ENCODE measurements around the gene INS.
"Not testable (repeated sequence)": the region's sequence is repeated elsewhere in the genome, so short reads cannot be mapped to it uniquely, and the experiment has no call there.

Gene INS

DNA sequence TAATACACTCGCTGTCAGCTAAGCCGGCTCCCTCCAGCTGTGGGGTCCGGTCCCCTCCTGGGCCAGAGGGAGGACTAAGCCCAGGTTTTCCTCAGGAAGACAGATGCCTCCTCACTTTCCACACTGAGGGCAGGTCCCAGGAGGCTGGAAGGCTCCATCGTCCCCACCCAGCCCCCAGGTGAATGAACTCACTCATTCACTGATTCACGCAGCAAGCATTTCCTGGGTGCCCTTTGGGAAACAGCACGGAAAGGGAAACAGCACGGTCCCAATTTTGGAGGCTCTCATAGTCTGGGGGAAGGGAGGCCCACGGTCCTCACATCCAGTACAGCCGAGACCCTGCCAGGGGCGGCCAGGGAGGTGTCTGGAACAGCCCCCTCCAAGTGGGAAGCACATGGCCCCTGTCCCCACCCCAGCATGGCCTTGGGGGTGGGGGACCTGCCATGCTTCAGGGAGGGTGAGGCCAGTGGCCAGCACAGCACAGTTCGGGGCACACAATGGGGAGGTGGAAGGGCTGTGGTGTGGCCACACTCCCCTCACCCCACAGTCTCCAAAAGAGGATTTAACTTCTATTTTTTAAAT is 19.9 kb upstream of the INS start:
- no peak for DNase-seq

DNA sequence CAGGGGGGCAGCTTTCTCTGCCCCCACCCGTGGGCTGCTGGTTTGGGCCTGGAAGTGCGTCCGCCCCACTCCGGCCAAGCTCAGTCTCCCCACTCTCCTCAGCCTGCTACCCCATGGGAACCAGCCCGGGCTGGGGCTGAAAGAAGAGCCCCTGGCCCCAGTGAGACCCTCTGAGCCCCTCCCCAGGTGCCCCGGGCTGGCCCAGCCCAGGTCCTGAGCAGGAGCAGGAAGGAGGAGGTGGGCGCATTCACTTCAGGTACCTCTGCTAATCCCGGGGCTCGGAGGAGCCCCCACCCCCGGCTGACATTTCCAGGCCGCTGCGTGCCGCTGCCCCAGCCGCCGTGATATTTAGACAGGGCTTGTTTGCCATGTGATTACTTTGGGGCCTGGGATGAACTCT is 19.3 kb upstream of the INS start:
- no peak for DNase-seq

DNA sequence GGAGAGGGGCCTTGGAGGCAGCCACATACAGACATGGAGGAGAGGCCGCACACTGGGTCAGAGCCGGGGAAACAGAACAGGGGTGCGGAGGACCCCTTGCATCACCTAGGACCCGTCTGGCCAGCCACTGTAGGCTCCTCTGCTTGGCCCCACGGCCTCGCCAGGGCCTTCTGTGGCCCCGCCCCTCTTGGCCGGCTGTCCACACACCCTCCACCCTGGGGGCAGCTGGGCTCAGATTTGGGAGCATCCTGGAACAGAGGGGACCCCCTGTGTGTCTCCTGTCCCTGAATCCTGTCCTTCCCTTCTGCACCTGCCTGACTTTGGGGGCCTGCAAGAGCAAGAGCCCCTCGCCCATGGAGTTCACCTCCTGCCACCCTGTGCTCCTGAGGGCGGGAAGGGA is 18.5 kb upstream of the INS start:
- DNase-seq, result no peak

DNA sequence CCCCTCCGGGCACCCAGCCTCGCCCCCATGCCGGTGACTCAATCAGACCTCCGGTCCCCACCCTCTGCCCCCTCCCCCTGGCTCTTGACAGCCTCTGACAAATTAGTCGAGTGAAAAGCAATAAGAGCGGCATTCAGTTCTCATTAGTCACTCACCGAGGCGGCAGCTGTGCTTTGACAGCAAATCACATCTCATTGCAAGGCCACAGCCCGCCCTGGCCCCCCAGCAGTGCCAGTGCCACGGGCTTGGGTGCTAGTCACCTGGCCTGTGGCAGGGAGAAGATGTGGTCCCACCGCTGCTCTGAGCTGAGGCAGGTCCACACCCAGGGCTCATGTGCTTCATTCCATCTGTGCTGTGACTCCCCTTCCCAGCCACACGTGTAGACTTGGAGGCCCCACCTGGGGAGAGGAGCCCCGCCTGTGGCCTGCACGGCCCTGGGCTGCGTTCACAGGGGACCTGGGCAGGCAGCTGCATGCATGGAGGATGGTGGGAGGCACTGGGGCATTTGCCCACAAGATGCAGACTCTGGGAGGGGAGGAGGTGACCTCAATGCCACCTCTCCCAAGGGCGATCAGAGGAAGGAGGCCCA is 18.0 kb upstream of the INS start:
- no peak for DNase-seq

DNA sequence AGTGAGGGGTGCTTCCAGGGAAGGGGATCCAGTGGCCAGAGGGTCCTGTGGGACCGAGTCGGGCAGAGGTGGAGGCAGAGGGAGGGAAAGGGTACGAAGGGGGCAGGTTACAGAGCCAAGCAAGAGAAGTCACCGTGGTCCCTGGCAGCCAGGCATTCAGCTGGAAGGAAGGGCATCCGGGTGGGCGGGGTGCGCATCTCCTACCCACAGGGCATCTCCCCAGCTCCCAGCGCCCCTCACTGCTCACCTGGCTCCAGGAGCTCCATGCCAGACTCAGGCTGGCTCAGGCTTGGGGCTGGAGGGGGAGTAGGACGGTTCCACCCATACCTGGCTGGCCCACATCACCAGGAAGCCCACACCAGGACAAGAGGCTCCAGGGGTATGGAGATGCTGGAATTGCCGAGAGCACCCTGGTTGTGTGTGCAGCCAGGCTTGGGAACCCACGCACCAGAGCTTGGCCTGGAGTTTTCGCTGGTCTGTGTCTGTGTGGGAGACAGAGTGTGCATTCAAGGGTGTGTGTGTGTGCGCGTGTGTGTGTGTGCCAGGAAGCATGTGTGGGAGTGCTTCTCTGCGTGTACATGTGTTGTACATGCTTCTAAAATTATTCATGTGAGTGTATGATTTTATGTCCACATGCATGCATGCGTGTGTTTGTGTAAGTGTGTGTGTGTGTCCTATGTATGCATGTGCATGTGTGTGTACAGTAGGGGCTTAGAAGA is 17.2 kb upstream of the INS start:
- not testable (repeated sequence) for DNase-seq

DNA sequence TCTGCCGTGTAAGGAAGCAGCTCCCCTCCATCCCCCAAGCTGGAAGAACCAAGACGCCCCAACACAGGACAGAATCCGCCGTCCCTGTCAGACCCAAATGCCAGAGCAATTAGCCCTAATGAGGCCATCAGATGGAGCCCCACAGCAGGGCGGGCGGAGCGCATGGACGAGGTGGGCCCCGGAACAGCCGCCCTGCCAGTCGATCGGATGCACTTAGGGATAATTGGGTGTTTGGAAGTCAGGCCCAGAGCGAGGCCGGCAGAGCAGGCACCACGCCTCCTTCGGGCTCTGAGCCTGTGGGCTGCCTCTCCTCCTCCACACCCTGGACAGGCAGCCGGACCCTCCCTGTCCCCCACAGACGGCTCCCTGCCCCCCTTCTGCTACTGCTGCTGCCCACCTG is 16.1 kb upstream of the INS start:
- no peak for DNase-seq

DNA sequence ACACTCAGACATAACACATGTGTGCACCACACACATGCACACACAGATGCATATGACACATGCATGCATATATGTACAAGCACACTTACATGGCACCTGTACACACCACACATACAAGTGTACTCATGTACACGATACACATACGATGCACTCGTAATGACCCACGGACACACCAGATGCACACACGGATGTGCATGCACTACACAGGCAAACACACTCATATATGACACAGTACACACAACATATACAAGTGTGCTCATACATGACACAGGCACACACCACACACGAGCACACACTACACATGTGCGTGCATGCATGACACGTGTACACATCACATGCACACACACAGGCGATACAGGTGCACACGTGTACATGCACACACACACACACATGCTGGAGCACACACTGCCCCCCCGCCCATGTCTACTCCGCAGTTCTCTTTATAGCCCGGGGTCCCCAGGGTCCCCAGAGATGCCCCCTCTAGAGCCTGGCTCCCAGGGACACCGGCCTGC is 15.4 kb upstream of the INS start:
- DNase-seq, result no peak

DNA sequence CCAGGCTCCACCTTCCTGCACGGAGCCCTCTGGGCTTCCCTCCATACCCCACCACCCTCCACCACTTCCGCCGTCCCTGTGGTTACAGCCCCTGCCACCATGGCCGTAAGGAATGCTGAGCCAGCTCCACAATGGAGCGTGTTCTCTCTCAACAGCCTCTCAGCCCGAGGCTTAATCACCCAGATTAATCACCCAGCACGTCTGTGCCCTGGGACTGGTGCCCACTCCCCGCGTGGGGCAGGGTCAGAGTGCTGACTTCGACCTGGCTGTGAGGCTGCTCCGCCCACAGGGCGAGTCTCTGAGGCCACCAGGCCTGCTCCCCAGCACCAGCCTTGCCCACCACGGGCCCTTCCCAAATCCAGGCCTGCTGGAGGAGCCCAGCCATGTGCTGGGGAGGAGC is 14.7 kb upstream of the INS start:
- no peak for DNase-seq

DNA sequence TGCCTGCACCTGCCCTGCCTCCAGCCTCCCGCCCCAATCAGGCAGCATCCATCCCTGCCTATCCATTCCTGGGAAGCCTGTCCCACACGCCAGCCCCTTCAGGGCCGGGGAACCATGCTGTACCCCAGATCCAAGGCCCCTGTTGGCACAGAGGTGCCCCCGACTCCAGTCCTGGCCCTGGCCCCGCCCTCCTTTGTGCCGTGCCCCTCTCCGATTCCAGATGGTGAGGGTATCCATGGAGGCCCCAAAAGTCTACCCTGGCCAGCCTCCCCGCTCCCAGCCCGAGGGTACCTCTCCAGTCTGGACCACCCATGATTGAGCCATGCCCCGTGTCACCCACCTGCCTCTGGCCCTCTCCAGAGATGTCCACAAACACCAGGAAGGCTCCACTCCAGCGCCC is 13.4 kb upstream of the INS start:
- no peak for DNase-seq

DNA sequence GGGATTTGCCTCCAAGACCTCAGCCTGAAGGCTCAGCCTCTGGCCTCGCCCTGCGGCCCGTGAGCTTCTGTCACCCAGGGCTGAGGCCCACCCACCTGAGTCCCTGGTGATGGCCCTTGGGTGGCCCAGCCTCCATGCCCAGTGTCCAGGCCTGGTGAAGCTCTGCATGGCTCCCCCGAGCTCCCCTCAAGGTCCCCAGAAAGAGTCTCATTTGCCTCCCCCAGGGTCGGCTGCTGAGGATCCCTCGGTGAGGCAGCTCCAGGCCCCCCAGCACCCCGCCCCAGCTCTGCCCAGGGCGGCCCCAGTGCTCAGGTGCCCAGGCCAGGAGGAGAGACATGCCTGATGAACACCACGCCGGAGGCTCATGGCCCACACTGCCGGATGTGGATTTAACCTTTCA is 12.8 kb upstream of the INS start:
- DNase-seq, result no peak

DNA sequence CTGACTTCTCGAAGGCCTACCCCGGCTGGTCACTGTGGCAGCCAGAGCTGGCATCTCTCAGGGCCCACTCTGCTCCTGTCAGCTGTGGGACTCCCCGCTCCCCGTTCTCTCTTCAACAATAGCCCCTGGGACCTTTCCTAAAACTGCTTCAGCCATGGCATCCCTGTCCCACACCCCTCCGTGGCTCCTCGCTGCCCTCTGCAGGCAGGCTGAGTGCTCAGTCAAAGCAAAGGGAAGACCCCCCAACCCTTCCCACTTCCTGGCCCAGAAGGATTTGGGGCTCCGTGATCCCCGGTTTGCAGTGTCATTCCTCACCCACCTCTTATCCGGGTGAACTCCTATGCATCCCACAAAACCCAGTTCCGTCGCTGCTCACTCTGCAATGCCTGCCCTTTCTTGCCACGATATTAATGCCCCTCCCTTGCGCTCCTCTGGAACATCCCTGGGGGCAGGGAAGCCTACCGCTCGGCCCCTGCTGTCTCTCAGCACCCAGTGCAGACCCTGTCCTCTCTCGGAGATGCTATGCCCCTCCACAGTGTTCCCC is 12.2 kb upstream of the INS start:
- no peak for DNase-seq

DNA sequence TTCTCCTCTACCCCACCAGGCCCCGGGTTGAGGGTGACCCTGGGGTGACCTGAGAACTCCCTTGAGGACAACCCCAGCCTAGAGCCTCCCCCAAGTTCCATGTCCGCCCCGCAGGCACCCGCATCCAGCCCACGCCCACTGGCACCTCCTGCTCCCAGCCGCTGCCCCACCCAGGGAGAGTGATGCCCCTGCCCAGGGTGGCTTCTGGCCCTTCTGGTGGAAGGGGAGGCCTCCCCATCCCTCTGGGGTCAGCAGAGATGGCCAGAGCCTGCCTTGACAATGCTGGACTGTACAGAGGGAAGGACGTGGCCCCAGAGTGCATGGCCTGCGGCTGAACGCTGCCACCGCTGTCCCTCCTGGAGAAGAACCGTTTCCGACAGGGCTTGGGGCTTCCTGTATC is 11.7 kb upstream of the INS start:
- no peak for DNase-seq

DNA sequence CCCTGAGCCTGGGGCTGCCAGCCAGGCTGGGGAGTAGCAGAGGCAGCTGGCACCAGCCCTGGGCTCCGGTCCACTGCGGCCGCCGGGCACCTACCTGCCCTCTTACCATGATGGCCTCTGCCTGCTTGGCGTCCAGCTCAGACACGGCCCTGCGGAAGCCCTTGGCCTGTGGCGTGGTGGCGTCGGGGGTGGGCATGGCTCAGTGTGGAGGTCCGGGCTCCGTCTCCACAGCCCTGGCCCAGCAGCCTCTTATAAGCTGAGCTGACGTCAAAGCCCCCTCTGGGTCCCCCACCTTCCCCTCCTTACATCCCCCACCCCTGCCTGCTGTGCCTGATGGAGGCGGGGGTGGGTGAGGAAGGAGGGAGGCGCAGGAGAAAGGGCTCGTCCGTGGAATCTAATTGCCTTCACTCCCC is 10.6 kb upstream of the INS start, which contains the start of gene TH:
Gene TH, minus strand, starts transcription at position 225 of the 413 bp plus-strand sequence. Its CDS starts 29 bp downstream, at position 196.
- no peak for DNase-seq

DNA sequence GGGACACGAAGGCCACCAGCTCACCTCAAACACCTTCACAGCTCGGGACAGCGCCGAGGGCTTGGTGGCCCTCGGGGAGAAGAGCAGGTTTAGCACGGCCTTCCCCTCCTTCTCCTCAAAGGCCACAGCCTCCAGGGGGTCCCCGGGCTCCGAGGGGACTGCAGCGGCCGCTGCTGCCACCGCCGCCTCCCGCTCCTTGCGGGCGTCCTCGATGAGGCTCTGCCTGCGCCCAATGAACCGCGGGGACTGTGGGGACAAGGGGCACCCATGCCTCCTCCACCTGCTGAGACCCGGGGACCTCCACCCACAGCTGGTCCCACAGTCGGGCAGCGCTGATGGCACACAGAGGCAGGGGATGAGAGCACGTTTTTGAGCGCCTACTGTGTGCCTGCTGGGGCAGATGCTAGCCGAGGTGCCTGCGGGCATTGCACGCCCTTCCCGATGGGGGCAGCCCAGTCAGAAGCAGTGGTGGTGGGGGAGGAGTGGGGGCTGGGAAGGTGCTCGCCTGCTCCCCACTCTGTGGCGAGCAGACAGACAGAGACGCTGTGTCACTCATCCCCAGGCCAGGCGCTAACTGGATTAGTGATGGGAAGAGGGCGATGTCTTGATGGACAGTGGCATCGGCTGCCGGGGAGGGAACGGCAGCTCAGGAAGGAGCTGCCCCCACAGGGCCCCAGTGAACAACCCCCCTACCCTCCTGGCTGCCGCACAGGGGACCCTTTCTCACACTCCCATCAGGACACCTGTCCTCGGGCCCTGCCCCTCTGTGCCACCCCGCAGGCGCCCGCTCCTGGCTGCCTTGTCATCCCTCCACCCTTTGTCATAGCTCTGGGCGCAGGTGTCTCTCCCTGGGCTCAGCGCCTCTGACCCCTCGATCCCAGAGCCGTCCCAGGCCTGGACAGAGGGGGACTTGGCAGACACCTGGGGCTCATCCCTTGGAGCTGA is 8.9 kb upstream of the INS start:
- no peak for DNase-seq

DNA sequence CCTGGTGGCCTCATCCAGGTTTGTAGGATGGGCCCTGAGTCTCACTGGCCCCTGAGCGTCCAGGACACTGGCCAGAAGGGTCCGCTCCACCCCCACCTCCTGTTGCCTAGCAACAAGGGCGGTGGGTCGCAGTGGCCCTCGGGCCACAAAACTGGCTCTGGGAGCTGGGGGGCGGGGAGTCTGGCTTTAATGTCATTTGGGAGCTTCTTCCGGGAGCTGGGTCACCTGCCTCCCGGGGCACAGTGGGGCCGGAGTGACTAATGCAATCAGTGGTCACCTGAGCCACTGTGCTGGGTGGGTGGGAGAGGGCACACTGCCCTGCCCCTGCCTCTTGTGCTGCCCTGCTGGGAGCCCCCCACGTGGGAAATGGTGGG is 8.0 kb upstream of the INS start:
- DNase-seq, result no peak

DNA sequence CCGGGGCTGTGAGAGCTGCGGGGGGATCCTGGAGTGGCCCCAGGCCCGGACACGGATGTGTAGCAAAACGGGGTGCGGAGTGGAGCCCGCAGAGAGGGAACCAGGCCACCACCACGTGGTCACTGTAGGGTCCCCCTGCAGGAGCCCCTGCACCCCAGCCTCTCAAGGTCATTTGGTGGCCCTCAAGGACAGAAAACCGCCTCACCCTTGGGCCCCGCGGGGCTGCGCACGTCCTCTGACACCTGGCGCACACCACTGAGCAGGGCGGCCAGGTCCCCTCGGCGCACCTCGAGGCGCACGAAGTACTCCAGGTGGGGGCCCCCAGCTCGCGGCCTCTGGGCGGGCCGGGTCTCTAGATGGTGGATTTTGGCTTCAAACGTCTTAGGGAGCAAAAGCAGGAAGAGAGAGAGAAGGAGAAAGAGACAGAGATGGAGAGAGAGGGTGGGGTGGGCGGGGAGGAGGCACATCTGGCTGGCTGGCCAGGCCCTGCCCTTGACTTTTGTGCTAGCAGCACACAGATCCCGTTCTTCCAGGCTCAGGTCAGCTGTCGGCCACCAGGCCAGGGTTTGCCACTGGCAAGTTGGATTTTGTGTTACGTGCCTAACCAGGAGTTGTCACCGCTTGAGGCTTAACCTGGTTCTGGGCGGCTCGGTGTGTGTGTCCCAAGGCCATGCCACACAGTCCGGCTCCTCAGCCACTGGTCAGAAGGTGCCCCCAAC is 7.4 kb upstream of the INS start:
- DNase-seq, result no peak

DNA sequence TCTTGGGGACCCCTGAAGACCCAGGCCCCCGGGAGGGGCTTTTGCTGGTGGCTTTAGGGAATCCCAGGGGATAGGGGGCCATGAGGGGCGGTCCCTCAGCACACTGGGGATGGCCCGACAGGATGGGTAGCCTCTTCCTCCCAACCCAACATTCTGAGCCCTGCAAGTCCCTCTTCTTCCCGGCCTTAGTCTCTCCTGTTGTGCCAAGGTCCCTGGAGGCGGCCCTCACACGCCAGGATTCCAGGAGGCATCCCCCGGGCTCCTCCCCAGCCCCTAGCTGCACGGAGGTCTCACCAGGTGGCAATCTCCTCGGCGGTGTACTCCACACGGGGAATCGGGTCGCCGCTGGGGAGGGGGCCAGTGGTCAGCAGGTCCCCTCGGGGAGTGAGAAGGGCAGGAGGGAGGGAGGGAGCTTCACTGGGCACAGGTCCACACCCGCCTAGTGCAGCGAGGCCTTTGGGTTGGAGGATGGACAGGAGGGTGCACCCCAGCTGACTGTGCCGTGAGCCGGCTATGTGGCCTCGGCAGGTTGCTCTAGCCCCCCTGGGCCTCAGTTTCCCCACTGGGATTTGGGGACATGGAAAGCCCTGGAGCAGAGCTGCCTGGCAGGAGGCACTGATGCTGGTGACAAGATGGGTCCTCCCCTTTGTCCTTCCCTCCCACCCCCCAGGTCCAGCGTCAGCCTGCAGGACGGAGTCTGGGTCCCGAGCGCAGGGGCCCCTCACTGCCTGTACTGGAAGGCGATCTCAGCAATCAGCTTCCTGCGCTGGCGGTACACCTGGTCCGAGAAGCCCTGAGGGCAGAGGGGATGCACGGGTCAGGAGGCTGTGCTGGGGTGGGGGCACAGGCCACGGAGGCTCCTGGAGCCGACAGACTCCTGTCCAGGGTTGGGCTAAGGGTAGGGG is 6.4 kb upstream of the INS start:
- no peak for DNase-seq

DNA sequence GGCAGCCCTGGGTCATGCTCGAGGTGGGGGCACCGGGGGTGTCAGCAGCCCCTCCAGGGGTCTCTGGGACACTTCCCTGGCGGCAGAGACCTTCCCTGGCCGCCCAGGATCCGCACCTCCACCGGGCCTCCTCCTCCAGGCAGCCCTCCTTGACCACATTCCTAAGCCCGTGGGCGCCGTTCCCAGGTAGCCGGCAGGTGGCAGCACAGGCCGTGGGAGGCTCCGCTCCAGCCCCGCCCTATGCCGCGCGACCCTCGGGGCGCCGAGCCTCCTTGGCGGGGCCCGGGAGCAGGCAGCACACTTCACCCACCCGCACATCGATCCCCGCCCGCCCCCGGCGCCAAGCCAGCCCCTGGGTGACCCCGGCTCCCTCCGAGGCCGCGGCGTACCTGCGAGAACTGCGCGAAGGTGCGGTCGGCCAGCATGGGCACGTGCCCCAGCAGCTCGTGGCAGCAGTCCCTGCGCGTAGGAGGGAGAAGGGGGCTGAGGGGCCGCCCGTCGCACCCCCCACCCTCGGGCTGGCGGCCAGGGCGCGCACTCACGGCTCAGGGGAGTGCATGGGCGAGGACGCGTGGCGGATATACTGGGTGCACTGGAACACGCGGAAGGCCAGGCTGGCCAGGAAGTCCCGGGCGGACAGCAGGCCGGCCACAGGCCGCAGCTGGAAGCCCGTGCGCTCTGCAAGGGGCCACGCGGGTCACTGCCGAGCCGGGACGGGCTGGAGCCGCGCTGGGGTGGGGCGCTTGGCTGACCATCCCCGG is 5.3 kb upstream of the INS start:
- DNase-seq, result peak; percentile 7

DNA sequence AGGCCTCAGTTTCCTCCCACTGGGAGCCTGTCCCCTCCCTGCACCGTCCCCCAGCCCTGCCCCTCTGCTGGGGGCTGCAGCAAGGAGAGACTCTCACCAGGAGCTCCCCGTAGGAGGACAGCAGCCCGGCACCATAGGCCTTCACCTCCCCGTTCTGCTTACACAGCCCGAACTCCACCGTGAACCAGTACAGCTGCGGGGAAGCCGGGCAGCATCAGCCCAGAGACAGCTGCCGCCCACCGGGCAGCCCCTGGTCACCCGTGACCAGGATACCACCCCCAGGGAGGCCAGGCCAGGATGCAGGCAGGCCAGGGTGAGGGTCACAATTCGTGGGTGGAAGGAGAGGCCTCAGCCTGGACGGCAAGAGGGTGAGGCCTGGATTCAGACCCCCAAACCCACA is 4.6 kb upstream of the INS start:
- no peak for DNase-seq

DNA sequence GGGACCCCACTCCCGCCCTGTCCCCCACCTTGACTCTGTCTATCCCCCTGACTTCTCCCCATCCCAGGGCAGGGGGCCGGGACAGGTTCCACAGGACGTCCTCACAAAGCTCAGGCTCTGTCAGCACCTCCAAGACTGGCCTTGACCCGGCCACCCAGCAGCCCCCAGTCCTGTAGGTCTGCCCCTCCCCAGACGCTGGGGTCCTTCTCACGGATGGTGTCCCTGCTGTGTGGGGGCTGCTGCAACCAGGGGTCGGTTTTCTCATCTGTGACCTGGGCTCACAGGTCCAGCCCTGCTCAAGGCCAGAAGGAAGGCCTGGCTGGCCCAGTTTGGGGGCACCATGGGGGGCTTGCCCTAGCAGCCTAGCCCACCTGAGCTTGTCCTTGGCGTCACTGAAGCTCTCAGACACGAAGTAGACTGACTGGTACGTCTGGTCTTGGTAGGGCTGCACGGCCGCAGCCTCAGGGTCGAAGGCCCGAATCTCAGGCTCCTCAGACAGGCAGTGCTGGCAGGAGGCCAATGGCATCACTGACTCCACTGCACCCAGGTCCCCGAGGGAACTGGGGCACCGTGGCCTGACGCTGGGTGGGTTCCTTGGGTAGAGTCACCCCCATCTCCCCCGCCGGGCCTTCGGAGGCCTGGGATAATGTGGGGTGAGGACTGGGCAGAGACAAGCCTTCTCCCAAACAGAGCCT is 4.0 kb upstream of the INS start:
- no peak for DNase-seq
